Heart right ventricle (tissue), 16 donors: Measurements from ENCODE around the gene TM9SF2. TPM values are rescaled to one million over a fixed set of nuclear protein-coding genes. Genes with fewer than 3 reads are reported as not detected.
"Not testable (repeated sequence)": the region's sequence is repeated elsewhere in the genome, so short reads cannot be mapped to it uniquely, and the experiment has no call there.

Experiments used
- ATAC-seq, 8 donors: fragments of 200-7000 bp; cut with Tn5 transposase; one replicate each; pipeline ENCODE4 v1.9.1; 2020; ENCODE audit warnings: mild to moderate bottlenecking in 8 of 8, moderate library complexity in 8 of 8, moderate number of reproducible peaks in 1 of 8
- DNase-seq, 2 donors: peaks; one replicate each; pipeline ENCODE4 v3.0.0-alpha.2; 2020
- H3K27ac ChIP-seq, 10 donors: fragments of 200-600 bp; sonication (generic) in 2 of 10; one replicate each; pipeline versions ENCODE4 v1.5.0 to v1.8.0; 2020 to 2022; ENCODE audit warnings: mild to moderate bottlenecking in 3 of 10
- H3K27me3 ChIP-seq, 7 donors: fragments of 200-600 bp; one replicate each; pipeline ENCODE4 v1.8.0; 2021 to 2022; ENCODE audit warnings: mild to moderate bottlenecking in 2 of 7
- H3K36me3 ChIP-seq, 9 donors: fragments of 200-600 bp; sonication (generic) in 1 of 9; one replicate each; pipeline versions ENCODE4 v1.5.0 to v1.8.0; 2020 to 2022; ENCODE audit warnings: mild to moderate bottlenecking in 2 of 9
- H3K4me1 ChIP-seq, 9 donors: fragments of 200-600 bp; sonication (generic) in 1 of 9; one replicate each; pipeline versions ENCODE4 v1.5.0 to v1.8.0; 2020 to 2022; ENCODE audit warnings: mild to moderate bottlenecking in 4 of 9
- H3K4me3 ChIP-seq, 10 donors: fragments of 200-600 bp; sonication (generic) in 2 of 10; one replicate each; pipeline versions ENCODE4 v1.5.0 to v1.8.0; 2020 to 2022; ENCODE audit warnings: mild to moderate bottlenecking in 7 of 10, moderate library complexity in 2 of 10
- H3K9me3 ChIP-seq, 11 donors: fragments of 200-600 bp in 10 of 11; sonication (generic) in 2 of 11; one replicate each; pipeline versions ENCODE4 v1.5.0 to v1.8.0; 2013 to 2022; ENCODE audit warnings: mild to moderate bottlenecking in 2 of 11, control low read depth in 1 of 11, moderate library complexity in 1 of 11
- CTCF ChIP-seq, 9 donors: fragments of 200-600 bp; sonication (generic) in 2 of 9; IDR thresholded peaks; one replicate each; pipeline versions ENCODE4 v1.5.0 to v1.8.0; 2021 to 2022; ENCODE audit warnings: antibody characterized with exemption in 9 of 9, mild to moderate bottlenecking in 5 of 9, moderate library complexity in 1 of 9
- WGBS, 2 donors: extraction: QIAGEN DNeasy Blood & Tissue Kit; methylation state at CpG; one replicate each; pipeline ENCODE4 v1.1.7; 2013; ENCODE audit warnings: inconsistent platforms in 1 of 2; 5-methylcytosine and 5-hydroxymethylcytosine counted together
- intact Hi-C, 10 donors: fragments of 100-400 bp; cut with DNase I; formaldehyde crosslinking; loops; one replicate each; pipeline versions ENCODE4 v1.11.1 to v1.14.2; 2022
- polyA plus RNA-seq, 2 donors: library from polyadenylated mRNA; stranded (reverse); fragments of 200-250 nt; gene quantifications; one replicate each; pipeline ENCODE4 v1.2.3, GENCODE V29; 2013
- total RNA-seq, 10 donors: library from RNA; stranded (reverse); fragmentation: NEBNext Ultra II Directional in 3 of 10; extraction: Animal tissue kit (Norgen Biotek cat#: 25700) in 3 of 10; gene quantifications; one replicate each; pipeline versions ENCODE4 v1.2.1 to v1.2.4, GENCODE V29; 2021 to 2023
- donor health status: Arrhythmogenic right ventricular cardiomyopathy.
- donor health status: ischemic (EF 13 %, LVEDD 7.1; RV severe dilation, severe dysfunction).
- donor health status: healthy with polysubstance abuse.
- donor health status: DM: no; HTN: yes; CAD: no.
- donor health status: DM: no; HTN: no; CAD: no.
- donor health status: ischemic (EF 25% LVEDD 6.9; RV normal size, moderate dysfunction).
- donor health status: ischemic (EF 25% LVEDD 5.7; RV mildly dilated, moderate dysfunction).
- donor health status: healthy.
- donor health status: DM: yes; HTN: yes; CAD: no.
- donor health status: Ischemic cardiomyopathy.
- donor health status: ischemic (EF 35%, LVEDD 5.7; RV mildly dilated, moderate dysfunction).
- donor health status: nonischemic (EF 11% LVEDD 7.7; RV severe dilation, severe dysfunction).
- donor health status: DM: yes; HTN: yes; CAD: no.
- donor health status: PGD.
- donor health status: ischemic (EF 29% LVEDD 5.4; RV normal size, mild dysfunction).
- donor health status: nonischemic (EF 23%, LVEDD 6.1; RV moderate dilation, normal function).

The TM9SF2 gene
- total and polyA plus RNA-seq, 12 donors = 27.9 to 78.8 (median 61.1) TPM

GRCh38 chr13:99566125-99567083 lies 65.1 kb downstream of the TM9SF2 start:
- WGBS, 2 donors = 81 to 88% methylated on average over 37 of the region's 37 CpGs
- intact Hi-C loops = no loop called here
- H3K4me3 ChIP-seq = peak overlapping the region in 3 of 10 donors; percentile 1 to 20 (median 18)
- DNase-seq (no peak), ATAC-seq (peak in 7 of 8 donors; percentile 13 to 55 (median 17))
- no peaks in the 10 kb centered on the region for H3K4me1 ChIP-seq
- TF ChIP-seq CTCF (IDR thresholded peaks at IDR 0.05) = no peak
- no peak overlapping the region for H3K27ac ChIP-seq
- peaks cover 0 to 43% (median 9%) of the 10 kb centered on the region in 9 donors for H3K36me3 ChIP-seq
- peaks cover 0 to 18% (median 0%) of the 10 kb centered on the region in 11 donors for H3K9me3 ChIP-seq
- H3K27me3 ChIP-seq = no peaks in the 10 kb centered on the region

GRCh38 chr13:99568901-99569300 lies 67.6 kb downstream of the TM9SF2 start:
- not testable (repeated sequence) for DNase-seq
- WGBS, 2 donors = 92 to 95% methylated on average over 4 to 6 of the region's 6 CpGs

GRCh38 chr13:99572131-99572530 lies 70.9 kb downstream of the TM9SF2 start:
- no peaks in the 10 kb centered on the region for H3K4me1 ChIP-seq
- intact Hi-C loops = no loop called here
- no peak overlapping the region for H3K27ac ChIP-seq
- TF ChIP-seq CTCF (IDR thresholded peaks at IDR 0.05) = no peak
- no peak for DNase-seq
- no peak overlapping the region for H3K4me3 ChIP-seq
- 81 to 87% methylated on average over 8 of the region's 8 CpGs for WGBS, 2 donors
- H3K27me3 ChIP-seq = peaks cover 0 to 13% (median 7%) of the 10 kb centered on the region in 7 donors
- H3K9me3 ChIP-seq = peaks cover 0 to 18% (median 0%) of the 10 kb centered on the region in 11 donors
- no peaks in the 10 kb centered on the region for H3K36me3 ChIP-seq
- ATAC-seq = no peak

More at GRCh38 chr13:99568901-99569300, 67.6 kb downstream of the TM9SF2 start:
- Histone ChIP-seq H3K36me3 (peaks cover 0 to 18% (median 7%) of the 10 kb centered on the region in 9 donors), H3K9me3 (peaks cover 0 to 18% (median 0%) of the 10 kb centered on the region in 11 donors)
- H3K27me3 ChIP-seq, H3K4me3 ChIP-seq, H3K27ac ChIP-seq, ATAC-seq, intact Hi-C loops, H3K4me1 ChIP-seq: not testable (repeated sequence)

GRCh38 chr13:99572921-99573320 lies 71.6 kb downstream of the TM9SF2 start:
- ATAC-seq = no peak
- intact Hi-C loops = no loop called here
- WGBS, 2 donors = 75 to 78% methylated on average over 13 of the region's 13 CpGs

More at GRCh38 chr13:99572921-99573320, 71.6 kb downstream of the TM9SF2 start:
- Histone ChIP-seq H3K36me3 (no peaks in the 10 kb centered on the region), H3K27me3 (peaks cover 0 to 13% (median 7%) of the 10 kb centered on the region in 7 donors), H3K9me3 (peaks cover 0 to 15% (median 0%) of the 10 kb centered on the region in 11 donors), H3K4me3 (no peak overlapping the region), H3K4me1 (no peaks in the 10 kb centered on the region), H3K27ac (no peak overlapping the region)
- no peak for DNase-seq
- TF ChIP-seq CTCF (IDR thresholded peaks at IDR 0.05) = no peak
